Epidermal melanocyte (primary cell): ENCODE measurements around the gene LTBP1.

ENCODE experiments used
- DNase-seq: peaks from one replicate; pipeline ENCODE4 v3.0.0; 2011; ENCODE audit warnings: low spot score; ENCODE audit not compliant: insufficient read length

The LTBP1 gene

DNA sequence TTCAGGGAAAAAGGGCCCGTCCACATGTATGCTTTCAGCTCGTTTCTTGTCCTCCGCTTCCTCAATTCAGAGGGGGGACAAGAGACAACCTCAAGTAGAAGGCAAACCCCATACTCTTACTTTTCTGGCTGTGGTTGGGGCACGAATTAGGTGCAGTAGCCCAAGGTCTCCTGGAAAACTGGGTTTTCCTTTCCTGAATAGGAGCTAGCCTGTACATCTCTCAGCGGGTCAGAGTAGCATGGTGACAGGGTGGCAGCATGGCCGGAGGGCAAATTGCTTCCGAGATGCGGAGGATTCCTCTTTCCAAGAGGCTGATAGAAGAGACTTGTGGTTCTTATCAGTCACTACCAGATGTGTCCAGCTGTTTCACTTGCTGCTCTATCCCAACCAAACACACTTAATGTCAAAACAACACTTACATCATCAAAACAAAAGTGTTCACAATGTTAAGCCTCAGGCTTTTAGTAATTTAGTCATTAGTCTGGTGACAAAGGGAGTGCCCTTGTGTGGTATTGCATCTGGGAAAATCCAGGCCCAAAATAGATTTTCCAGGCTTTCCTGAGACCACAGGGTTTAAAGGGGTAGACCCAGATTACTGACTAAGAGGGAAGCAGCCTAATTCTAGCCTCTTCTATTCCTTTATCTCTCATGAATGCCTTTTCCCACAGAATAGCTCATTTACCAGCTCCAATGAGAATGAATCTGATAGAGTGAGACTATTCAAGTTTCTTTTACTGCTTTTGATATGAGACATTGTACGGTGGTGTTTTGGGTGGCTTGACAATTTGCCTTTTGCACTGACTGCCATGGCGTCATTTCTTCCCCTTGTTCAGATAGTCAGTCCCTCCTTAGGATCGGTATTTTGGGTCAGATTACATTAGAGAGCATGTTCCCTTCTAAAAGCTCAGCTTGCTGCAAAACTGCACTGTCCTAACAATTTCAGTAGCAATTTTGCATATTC lies 162.0 kb downstream of the LTBP1 start:
- no peak for DNase-seq

- no peak for DNase-seq
These were observed 163.7 kb downstream of the LTBP1 start for GRCh38 chr2:33110461-33110860.

DNA sequence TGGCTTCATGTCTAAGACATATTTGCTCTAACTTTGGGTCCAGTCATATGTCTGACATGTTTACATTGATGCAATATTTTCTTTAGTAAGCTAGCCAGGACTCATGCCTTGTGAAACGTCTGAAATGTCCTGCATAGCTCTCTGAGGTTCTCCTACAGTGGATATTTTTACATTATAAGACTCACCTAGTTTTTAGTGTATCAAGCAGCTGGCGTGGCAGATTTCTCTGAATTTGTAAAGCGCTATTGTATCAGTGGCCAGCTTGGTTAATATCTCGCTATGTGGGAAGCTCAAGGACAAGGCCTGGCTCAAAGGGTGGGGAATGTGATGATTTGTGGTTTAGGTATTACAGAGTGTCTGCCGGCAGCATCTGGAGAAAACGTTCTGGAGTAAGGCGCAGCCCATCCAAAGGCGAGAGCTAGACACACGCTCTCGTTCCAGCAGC lies 164.3 kb downstream of the LTBP1 start:
- no peak for DNase-seq

- DNase-seq: no peak
These were observed 168.4 kb downstream of the LTBP1 start for GRCh38 chr2:33115196-33115595.

DNA sequence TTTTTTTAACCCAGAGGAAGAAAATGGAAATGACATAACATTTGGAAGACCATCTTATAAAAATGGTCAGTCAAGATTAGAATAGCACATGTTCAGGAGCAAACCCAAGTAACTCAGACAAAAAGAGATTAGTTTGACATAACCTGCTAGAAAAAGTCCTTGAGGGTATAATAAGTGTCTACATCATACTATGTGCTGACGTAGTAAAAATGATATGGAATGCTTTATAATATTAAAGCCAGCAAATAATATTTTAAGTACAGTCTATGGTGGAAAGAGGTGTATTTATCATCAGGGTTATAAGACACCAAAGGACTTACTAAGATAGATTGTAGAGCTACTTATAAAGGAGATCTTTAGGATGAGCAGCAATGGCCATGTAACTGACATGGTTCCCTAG lies 169.0 kb downstream of the LTBP1 start:
- DNase-seq: no peak

DNA sequence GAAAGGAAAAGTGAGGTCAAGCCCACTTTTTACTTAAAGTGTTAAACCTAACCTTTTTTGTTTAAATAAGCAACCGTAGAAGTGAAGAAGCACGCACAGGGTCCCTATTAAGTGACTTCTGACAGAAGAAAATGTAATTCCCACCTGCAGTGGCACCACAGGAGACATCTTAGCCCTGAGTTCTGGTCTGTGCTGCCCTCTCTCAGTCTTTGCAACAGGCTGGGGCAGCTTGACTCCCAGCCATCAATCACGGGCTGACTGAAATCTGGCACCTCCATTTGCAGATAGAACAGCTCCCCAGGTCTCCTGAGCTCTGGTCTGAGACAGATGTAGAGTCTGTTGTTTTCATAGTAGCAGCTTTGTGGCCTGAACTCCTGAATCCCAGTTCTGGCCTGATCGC lies 170.0 kb downstream of the LTBP1 start:
- DNase-seq: no peak

GRCh38 chr2:33118651-33119050 lies 171.9 kb downstream of the LTBP1 start:
- no peak for DNase-seq

GRCh38 chr2:33121416-33121815 lies 174.7 kb downstream of the LTBP1 start:
- no peak for DNase-seq

- DNase-seq: no peak
These were observed 175.2 kb downstream of the LTBP1 start for GRCh38 chr2:33121925-33122324.

- DNase-seq: no peak
These were observed 176.0 kb downstream of the LTBP1 start for GRCh38 chr2:33122726-33123125.

DNA sequence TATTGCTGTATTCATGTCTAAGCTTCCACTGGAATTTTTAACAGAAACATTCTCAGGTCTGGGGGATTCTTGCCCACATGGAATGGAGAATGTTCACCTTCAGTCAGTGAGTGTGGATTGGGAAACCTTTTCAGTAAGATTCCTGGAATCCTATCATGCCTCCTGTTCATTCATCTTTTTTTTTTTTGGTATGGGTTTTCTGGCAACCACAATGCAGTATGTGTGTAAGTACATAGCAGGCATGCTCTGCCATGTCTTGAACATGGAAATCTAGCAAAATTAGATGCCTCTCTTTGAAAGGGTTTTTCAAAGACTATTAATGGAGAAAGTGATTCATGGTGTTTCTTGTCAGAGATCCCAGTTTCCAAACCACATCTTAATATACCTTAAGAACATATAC lies 176.5 kb downstream of the LTBP1 start:
- no peak for DNase-seq

DNA sequence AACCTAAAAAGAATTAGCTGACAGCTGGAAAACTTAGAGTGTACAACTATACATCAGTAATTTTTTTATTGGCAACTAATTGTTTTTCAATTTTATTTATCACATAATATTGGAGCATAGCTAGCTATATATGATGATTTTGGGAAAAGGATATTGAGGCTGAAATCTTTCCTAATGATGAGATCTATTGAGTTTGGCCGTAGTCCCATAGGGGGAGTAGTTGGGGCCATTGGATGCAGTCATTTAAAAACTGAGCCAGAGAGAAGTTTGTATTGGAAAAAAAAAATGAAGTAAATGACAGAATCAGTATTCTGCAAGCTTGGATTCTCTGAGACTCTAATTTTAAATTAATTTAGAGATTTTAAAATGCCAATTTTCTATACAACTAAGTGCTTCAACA lies 179.8 kb downstream of the LTBP1 start:
- DNase-seq: no peak

- DNase-seq: peak; percentile 28
These were observed 180.2 kb downstream of the LTBP1 start for GRCh38 chr2:33126958-33127357.

GRCh38 chr2:33129263-33130053 lies 182.7 kb downstream of the LTBP1 start:
- DNase-seq: no peak

GRCh38 chr2:33130054-33130447 lies 183.3 kb downstream of the LTBP1 start:
- DNase-seq: no peak

DNA sequence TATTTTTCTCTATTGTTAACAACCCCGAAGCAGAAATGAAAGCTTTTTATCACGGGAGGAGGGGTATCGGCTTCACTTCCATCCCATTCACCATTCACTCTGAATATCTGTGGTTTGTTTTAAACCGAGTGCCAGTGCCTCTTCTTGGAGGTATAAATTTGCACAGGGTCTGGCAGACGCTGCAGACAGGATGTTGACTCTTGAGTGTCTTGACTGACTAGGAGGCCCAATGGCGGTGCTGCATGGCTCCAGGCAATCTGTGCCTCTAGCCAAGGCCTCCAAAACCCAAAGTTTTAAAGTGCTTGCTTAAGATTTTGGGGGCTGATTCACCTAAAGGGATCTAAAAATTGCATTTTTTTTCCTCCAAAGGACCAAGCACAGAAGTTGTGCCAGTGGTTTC lies 183.8 kb downstream of the LTBP1 start:
- no peak for DNase-seq

DNA sequence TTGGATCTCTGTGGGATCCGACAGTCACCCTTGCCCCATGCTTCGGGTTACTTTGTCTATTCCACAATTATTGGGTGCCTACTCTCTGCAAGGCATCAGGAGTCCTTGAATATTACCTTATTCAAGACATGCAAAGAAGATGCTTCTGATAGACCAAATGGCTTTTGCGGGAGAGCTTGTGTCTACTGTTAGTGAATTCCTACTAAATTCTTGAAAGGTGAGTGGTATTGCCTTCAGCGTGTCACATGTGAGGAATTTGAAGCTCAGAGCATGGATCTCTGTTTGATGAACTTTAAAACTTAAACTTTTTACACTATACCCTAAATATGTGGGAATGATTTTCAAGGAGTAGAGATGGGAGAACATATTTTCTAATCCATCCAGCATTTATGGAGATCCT lies 184.4 kb downstream of the LTBP1 start:
- DNase-seq: no peak

DNA sequence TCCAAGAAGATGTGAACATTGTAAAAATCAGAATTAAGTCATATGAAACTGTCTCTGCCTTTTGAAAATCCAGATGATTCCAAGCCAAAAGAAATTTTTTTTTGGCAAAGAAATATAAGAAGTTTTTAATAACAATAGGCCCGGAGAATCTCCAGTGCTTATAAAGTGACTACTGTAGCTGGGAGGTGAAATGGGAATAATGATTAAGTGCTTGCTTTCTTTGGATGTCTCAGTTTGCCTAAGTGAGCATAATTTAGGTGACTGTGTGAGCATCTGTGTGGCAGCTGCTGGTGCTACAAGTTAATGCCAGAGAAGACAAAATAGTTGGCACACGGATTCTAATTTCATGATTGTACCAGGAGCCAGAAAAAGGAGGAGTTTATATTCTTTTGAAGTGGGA lies 185.0 kb downstream of the LTBP1 start:
- DNase-seq: no peak

DNA sequence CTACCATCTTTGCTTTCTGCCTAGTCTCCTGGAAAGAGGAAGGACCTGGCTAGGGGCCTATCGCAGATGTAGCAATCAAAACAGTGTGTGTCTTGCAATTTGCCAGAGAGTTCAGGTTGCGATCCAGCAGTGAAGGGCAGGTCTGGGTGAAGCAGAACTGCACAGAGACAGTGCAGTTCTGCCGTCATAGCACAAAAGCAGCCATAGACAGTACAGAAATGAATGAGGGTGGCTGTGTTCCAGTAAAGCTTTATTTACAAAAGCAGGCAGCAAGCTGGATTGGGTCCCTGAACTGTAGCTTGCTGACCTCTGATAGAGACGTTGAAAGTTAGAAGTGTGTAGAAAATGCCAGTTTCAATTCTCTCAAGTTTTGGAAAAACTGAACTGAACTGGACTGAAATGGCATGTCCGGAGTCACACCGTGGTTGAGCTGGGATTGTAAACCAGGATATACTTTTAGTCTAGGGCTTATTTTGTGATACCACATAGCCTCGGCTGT lies 186.8 kb downstream of the LTBP1 start:
- DNase-seq: no peak

DNA sequence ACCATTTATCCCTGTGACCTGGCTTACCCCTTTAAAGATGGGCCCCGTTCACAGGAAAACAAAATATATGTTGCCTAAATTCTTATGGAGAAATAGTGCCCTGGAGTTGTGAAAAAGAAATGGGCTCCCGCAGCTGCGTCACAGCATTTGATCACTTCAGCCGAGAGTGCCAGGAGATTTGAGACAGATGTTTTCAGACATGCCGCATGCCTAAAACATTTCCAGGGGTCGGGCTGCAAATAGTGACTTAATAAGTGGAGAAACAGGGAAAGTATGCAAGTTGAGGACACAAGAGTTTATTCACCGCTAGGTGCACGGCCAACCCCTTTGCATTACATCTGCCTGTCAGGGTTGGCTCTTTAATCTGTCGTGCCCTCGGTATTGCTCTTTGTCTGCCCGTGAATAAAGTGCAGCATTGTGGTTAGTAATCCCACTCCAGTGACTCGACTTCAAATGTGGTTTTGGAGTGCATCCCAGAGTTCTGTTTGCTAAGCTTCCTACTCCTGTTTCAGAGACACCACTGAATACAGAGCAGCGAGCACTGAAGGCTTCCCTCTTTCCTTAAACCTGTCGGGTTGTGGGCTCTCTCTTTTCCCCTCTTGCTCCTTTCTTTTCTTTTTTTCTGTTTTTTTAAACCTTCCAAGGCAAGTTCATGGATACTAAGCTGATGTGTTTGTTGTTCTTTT lies 187.5 kb downstream of the LTBP1 start:
- peak; percentile 79 for DNase-seq

GRCh38 chr2:33134791-33135560 lies 188.2 kb downstream of the LTBP1 start:
- no peak for DNase-seq
